ENCODE measurements around the gene C11orf21. TPM values are rescaled to one million over a fixed set of nuclear protein-coding genes. Genes with fewer than 3 reads are reported as not detected.

Gene C11orf21
- total RNA-seq, 6 donors from 2014 or later, result 2.3 to 20.3 (median 9.5) TPM

- ATAC-seq (ENCODE audit: low FRiP score in 2 of 2) (no peak), DNase-seq (peak in 1 of 2 donors; percentile 65)
- Histone ChIP-seq H3K27me3 (peaks cover 0 to 21% (median 9%) of the 10 kb centered on the region in 4 donors), H3K4me1 (peaks cover 26 to 34% (median 27%) of the 10 kb centered on the region in 4 donors), H3K27ac (no peak overlapping the region), H3K9me3 (no peaks in the 10 kb centered on the region), H3K36me3 (no peaks in the 10 kb centered on the region), H3K4me3 (peak overlapping the region in 3 of 4 donors; percentile 61 to 69 (median 64))
- WGBS, 2 donors, result 37 to 44% methylated on average over 24 to 44 of the region's 45 CpGs
- no peak for TF ChIP-seq POLR2AphosphoS5 (IDR thresholded peaks at IDR 0.05)
- TF ChIP-seq POLR2A (IDR thresholded peaks at IDR 0.05), result no peak
- no peak for TF ChIP-seq EP300 (IDR thresholded peaks at IDR 0.05)
- TF ChIP-seq CTCF (IDR thresholded peaks at IDR 0.05), result no peak
Measured at GRCh38 chr11:2271327-2272227, 30.1 kb downstream of the C11orf21 start.

GRCh38 chr11:2271077-2271326 lies 30.7 kb downstream of the C11orf21 start:
- peaks cover 0 to 21% (median 9%) of the 10 kb centered on the region in 4 donors for H3K27me3 ChIP-seq
- peak in 1 of 2 donors; percentile 92 for DNase-seq
- peak in 1 of 2 donors; percentile 62 for ATAC-seq (ENCODE audit: low FRiP score in 2 of 2)

GRCh38 chr11:2270322-2271076 lies 31.2 kb downstream of the C11orf21 start, which contains the start of gene ASCL2:
Gene ASCL2 (minus strand): TSS chr11:2270588. CDS start chr11:2270332, 256 bp downstream.
- peak within 1 kb of the TSS; percentile 33 to 69 (median 62) for H3K4me3 ChIP-seq
- no peaks in the 10 kb centered on the region for H3K9me3 ChIP-seq
- no peak for ATAC-seq (ENCODE audit: low FRiP score in 2 of 2)
- TF ChIP-seq CTCF (IDR thresholded peaks at IDR 0.05), result no peak
- TF ChIP-seq POLR2A (IDR thresholded peaks at IDR 0.05), result no peak
- TF ChIP-seq POLR2AphosphoS5 (IDR thresholded peaks at IDR 0.05), result no peak
- TF ChIP-seq EP300 (IDR thresholded peaks at IDR 0.05), result no peak
- H3K4me1 ChIP-seq, result peaks cover 29 to 42% (median 32%) of the 10 kb centered on the region in 4 donors
- no peak for DNase-seq
- H3K27ac ChIP-seq, result peak within 1 kb of the TSS; percentile 69 to 86 (median 80)
- no peaks in the 10 kb centered on the region for H3K36me3 ChIP-seq
- WGBS, 2 donors, result 0 to 6% methylated on average over 2 to 66 of the region's 89 CpGs
- peaks cover 0 to 21% (median 9%) of the 10 kb centered on the region in 4 donors for H3K27me3 ChIP-seq

More at GRCh38 chr11:2271077-2271326, 30.7 kb downstream of the C11orf21 start:
- no peaks in the 10 kb centered on the region for H3K9me3 ChIP-seq
- no peak overlapping the region for H3K27ac ChIP-seq
- H3K4me1 ChIP-seq, result peaks cover 26 to 37% (median 30%) of the 10 kb centered on the region in 4 donors
- TF ChIP-seq EP300 (IDR thresholded peaks at IDR 0.05) (no peak), POLR2A (IDR thresholded peaks at IDR 0.05) (no peak), POLR2AphosphoS5 (IDR thresholded peaks at IDR 0.05) (no peak), CTCF (IDR thresholded peaks at IDR 0.05) (no peak)
- peak overlapping the region in 3 of 4 donors; percentile 61 to 69 (median 64) for H3K4me3 ChIP-seq
- 4 to 17% methylated on average over 3 to 28 of the region's 28 CpGs for WGBS, 2 donors
- H3K36me3 ChIP-seq, result no peaks in the 10 kb centered on the region

GRCh38 chr11:2269601-2270321 lies 32.0 kb downstream of the C11orf21 start:
- Histone ChIP-seq H3K4me1 (peaks cover 29 to 49% (median 32%) of the 10 kb centered on the region in 4 donors), H3K27me3 (peaks cover 0 to 21% (median 9%) of the 10 kb centered on the region in 4 donors), H3K27ac (peak overlapping the region; percentile 69 to 86 (median 80)), H3K9me3 (no peaks in the 10 kb centered on the region), H3K4me3 (peak overlapping the region; percentile 33 to 69 (median 62)), H3K36me3 (no peaks in the 10 kb centered on the region)
- DNase-seq (peak; percentile 54 to 91), ATAC-seq (ENCODE audit: low FRiP score in 2 of 2) (peak in 1 of 2 donors; percentile 36)
- TF ChIP-seq CTCF (IDR thresholded peaks at IDR 0.05) (peak in 5 of 6 experiments; percentile 19 to 69 (median 52)), POLR2AphosphoS5 (IDR thresholded peaks at IDR 0.05) (no peak)
- WGBS, 2 donors, result 1% methylated on average over 17 to 56 of the region's 104 CpGs

All from upper lobe of left lung (tissue), 6 donors.